Fibroblast of gingiva (primary cell): ENCODE results near the gene AFDN.
"Not testable (repeated sequence)": the region's sequence is repeated elsewhere in the genome, so short reads cannot be mapped to it uniquely, and the experiment has no call there.

ENCODE experiments used
- DNase-seq: peaks from one replicate; pipeline ENCODE4 v3.0.0-alpha.2; 2011; ENCODE audit warnings: low read depth

Gene AFDN

DNA sequence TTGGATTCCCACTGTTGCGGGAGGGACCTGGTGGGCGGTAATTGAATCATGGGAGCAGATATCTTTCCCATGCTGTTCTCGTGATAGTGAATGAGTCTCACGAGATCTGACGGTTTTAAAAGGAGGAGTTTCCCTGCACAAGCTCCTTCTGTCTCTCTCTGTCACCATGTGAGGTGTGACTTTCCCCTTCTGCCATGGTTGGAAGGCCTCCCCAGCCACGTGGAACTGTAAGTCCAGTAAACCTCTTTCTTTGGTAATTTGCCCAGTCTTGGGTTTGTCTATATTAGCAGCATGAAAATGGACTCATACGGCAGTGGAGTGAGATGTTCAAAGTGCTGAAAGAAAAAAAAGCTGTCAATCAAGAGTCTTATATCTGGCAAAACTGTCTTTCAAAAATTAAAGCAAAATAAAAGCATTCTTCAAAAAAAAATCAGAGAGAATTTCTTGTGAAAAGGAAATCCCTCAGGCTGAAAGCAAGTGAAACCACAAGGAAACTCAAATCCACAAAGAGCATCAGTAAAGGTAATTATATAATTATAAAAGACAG lies 155.3 kb downstream of the AFDN start:
- DNase-seq = no peak

DNA sequence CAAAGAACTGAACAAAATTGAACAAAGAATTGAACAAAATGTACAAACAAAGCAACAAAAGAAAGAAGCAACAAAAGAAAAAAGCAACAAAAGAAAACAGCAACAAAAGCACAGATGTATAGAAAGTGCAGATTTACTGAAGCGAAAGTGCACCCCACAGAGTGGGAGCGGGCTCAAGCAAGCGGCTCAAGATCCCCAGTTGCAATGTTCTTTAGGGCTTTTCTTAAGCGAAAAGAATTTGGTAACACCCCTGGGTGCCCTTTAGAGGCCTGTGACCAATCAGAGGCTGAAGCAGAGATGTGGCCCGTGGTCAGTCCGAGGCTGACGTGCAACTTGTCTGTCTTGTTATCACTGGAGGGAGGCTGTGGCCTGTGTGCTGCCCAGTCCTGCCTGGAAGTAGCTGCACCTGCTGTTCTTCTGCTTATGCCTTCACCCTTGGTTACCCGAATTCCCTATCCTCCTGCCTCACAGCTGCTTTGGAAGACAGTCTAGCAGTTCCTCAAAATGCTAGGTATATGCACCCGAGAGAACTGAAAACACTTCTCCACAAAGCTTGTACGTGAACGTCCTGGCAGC lies 157.5 kb downstream of the AFDN start:
- DNase-seq = no peak

DNA sequence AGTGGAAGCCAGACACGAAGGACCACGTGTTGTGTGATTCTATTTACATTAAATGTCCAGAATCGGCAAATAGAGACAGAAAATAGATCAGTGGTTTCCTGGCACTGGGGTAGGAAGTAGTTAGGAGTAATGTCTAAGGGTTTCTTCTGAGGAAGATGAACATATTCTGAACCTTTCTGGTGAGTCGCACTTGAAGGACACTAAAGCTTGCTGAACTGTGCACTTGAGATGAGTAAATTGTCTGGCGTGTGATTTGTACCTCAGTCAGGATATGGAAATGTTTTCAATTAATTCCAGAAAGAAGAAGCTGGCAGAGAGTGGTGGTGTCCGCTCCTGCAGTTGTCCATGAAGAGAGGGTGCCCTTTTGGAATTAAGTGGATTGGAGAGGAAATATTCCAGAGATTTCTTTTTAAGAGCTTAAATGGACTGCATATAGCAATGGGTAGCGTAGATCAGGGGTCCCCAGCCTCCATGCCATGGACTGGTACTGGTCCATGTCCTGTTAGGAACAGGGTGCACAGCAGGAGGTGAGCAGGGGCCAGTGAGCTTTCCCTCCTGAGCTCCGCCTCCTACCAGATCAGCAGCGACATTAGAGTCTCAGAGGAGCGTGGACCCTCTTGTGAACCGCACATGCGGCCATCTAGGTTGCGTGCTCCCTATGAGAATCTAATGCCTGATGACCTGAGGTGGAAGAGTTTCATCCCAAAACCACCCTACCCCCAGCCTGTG lies 158.3 kb downstream of the AFDN start:
- DNase-seq = peak; percentile 11

- DNase-seq = no peak
Observed at GRCh38 chr6:167985911-167986595, 159.3 kb downstream of the AFDN start.

- DNase-seq = no peak
Observed at GRCh38 chr6:167987396-167988153, 160.9 kb downstream of the AFDN start.

GRCh38 chr6:167988154-167988495 lies 161.4 kb downstream of the AFDN start:
- DNase-seq = no peak

DNA sequence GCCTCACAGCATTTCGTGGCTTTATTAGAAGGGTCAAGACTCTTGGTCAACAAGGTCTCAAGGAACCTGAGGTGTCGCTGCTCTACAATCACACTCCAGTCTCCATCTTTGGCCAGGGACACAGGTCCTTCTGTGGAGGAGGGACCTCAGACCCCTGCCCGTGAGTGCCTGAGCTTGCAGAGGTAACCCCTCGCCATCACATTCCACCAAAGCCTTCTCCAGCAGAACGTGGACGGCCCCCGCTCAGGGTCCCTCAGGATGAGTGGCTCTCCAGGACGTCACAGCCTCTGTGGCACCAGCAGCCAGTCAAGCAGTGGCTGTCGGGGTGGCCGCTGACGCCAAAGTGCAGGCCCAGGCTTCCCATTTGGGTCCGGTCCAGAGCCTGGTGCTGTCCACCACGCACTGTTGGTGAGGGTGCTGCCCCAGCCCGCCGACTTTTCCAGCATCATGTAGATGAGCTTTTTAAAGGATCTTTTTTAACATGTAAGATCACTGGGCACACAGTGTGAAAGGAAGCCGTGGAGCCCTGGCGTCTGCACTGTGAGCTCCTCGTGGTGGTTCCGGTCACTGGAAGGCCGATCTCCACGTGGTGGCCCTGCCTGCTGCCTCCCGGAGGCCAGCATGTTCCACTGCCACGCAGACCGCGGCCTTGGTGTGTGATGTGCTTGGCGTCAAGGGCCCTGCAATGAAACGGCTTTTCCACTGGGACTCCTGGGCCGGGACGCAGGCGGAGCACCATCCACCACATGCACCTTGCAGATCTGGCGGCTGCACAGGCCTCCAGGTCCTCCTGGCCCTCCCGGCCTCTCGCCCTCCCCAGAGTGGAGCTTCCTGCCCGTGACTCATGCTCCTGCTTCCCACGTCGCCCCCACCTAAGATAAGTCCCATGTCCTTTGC lies 162.5 kb downstream of the AFDN start:
- DNase-seq = no peak

- DNase-seq = no peak
Observed at GRCh38 chr6:167990016-167990945, 163.6 kb downstream of the AFDN start.

DNA sequence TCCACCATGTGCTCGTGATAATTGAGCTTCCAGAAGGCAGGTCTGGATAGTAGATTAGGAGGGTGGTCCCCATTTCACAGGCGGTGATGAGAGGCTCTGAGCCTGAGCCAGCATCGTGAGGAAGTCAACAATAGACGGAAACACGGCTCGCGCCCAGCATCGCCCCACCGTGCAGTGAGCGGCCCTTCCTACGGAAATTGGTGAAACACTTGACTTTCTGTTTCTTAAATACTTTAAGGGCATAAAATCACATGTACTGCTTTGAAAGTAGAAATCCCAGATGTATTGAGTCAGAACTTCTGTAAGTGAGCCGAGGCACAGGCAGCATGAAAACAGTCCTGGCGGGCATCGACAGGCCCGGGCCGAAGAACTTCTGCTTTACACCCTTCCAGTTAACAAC lies 166.5 kb downstream of the AFDN start:
- no peak for DNase-seq

GRCh38 chr6:167993831-167994230 lies 167.1 kb downstream of the AFDN start:
- DNase-seq = no peak

DNA sequence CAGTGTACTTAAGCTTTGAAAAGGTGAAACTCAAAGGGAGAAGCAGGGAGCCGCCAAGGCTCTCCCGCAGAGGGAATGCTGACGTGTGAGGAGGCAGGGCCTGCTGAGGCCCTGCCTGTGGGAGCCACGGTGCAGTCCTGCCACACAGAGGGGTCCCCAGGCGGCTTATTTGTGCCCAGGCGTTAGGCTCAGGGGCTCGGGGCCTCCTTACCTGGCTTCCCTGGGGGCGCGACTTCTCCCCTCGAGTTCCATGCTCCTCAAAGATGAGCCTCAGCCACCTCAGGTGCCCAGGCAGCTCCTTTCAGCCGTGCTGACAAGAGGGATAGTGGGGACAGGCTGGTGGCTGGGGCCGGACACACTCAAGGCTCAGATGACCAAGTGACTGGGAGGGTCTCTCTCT lies 168.6 kb downstream of the AFDN start:
- DNase-seq = no peak

DNA sequence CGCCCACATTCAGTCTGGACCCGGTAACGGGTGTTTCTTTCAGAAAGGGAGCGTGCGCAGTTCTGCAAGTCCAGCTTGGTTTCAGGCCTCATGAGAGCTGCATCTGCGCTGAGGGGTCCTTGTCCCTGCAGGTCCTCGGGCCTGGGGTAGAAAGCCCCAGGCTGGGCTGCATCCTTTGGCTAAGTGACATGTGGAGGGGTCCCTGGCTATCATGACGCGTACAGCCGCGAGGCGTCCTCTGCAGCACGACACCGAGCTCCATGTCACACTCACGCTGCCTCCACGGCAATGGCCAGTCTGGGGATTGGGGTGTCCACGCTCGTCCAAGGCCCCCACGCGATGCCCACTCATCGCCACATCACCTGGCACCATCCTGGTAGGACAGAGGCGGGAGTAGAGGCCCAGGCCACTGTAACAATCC lies 169.0 kb downstream of the AFDN start:
- no peak for DNase-seq

GRCh38 chr6:167996424-167997199 lies 169.9 kb downstream of the AFDN start:
- DNase-seq = no peak

DNA sequence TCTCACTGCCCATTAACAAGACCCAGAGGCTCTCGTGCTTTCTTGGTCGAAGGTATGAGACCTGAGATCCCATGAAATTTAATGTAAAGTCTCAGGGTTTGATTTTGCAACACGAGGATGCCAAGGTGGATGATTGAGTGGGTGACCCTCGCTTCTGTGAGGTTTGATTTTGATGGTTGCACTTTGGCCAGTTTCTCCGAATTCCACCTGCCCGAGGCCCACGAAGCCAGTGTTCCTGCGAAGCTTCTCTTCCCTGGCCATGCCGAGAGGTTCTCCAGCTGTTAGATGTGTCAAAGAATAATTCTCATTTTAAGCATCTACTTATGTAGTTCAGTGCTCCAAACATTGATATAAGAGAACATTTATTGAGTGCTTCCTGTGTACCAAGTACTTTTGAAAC lies 170.9 kb downstream of the AFDN start, which contains the start of gene KIF25:
Gene KIF25, plus strand, starts transcription at position 30 of the 400 bp plus-strand sequence. CDS start 31,915 bp downstream, outside the sequence.
- no peak for DNase-seq

- no peak for DNase-seq
Observed at GRCh38 chr6:167998215-167998614, 171.5 kb downstream of the AFDN start.

GRCh38 chr6:168000198-168001028 lies 173.7 kb downstream of the AFDN start:
- DNase-seq = no peak

DNA sequence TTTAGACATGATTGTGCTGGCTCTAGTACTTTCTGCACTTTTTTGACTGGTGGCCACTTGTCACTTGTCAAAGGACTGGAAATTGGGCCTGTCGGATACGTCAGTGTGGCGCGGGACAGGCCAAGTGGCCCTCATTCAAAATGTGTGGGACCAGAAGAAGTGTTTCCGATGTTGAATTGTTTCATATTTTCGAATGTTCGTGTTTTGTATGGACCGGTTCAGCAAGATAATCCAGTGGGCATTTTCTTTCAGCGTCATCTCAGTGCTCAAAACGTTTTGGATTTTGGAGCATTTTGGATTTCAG lies 174.3 kb downstream of the AFDN start:
- DNase-seq = no peak

DNA sequence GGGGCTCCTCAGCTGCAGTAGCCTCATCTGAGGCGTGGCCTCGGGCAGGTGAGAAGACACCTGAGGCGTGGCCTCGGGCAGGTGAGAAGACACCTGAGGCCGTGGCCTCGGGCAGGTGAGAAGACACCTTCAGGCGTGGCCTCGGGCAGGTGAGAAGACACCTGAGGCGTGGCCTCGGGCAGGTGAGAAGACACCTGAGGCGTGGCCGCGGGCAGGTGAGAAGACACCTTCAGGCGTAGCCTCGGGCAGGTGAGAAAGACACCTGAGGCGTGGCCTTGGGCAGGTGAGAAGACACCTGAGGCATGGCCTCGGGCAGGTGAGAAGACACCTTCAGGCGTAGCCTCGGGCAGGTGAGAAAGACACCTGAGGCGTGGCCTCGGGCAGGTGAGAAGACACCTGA lies 174.8 kb downstream of the AFDN start:
- not testable (repeated sequence) for DNase-seq

DNA sequence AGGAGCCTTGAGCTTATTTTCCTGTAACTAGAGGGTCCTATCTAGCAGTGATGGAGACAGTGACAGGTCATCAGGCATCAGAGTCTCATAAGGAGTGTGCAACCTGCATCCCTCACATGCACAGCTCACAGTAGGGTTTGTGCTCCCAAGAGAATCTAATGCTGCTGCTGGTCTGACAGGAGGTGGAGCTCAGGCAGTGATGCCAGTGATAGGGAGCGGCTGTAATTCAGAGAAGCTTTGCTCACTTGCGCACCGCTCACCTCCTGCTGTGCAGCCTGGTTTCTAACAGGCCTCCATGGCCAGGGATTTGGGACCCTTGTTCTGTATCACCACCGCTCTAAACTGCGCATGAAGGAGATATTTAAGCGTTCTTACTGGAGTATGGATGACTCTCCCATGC lies 176.1 kb downstream of the AFDN start:
- DNase-seq = no peak
